HG02763 (cell line): Measurements from ENCODE around the gene ARL8A.

Source experiments
- ATAC-seq: cut with Tn5 transposase; IDR thresholded peaks from one replicate; pipeline ENCODE4 v1.9.1; 2021; ENCODE audit warnings: mild to moderate bottlenecking, moderate library complexity; ENCODE audit not compliant: unreplicated experiment

The ARL8A gene

GRCh38 chr1:202084791-202085681, 59.5 kb downstream of the ARL8A start:
- ATAC-seq: no peak
